HepG2 (cell line): ENCODE measurements around the gene RB1. TPM values are rescaled to one million over a fixed set of nuclear protein-coding genes. Genes with fewer than 3 reads are reported as not detected.
A peak's percentile ranks its signal among the peaks of the same experiment; 100 is the strongest.

Experiments
- ATAC-seq: fragments of 200-7000 bp; cut with Tn5 transposase; 3 replicates; pipeline ENCODE4 v1.9.1; 2020; ENCODE audit warnings: mild to moderate bottlenecking, moderate library complexity
- BruUV-seq: library from RNA; stranded (reverse); fragments of 400-500 nt; replicated peaks from 2 replicates; lab custom pipeline; 2021; lab: Mats Ljungman, UMichigan
- CTCF ChIA-PET: fragments of 300-600 bp; formaldehyde crosslinking; extraction: SDS; loops from one replicate; lab custom pipeline; 2021; ENCODE audit warnings: low total read pairs, inconsistent platforms, low intra/inter-chr PET ratio; lab: Yijun Ruan, JAX
- POLR2A ChIA-PET: fragments of 350-600 bp; sonication (Branson Sonifier 250); formaldehyde crosslinking; loops from one replicate; lab custom pipeline; 2020; ENCODE audit warnings: antibody characterized with exemption, inconsistent platforms; lab: Yijun Ruan, JAX
- DNase-seq: peaks from one replicate; pipeline ENCODE4 v3.0.0-alpha.2; 2015; ENCODE audit warnings: low spot score
- FAIRE-seq: peaks from 3 replicates; lab custom pipeline; 2011; peaks lifted over from hg19 to GRCh38; lab: Jason Lieb, UNC
- H2AFZ ChIP-seq: one replicate; pipeline ENCODE4 v1.6.1; 2011; ENCODE audit warnings: low read length, inconsistent platforms
- H3K27ac ChIP-seq: fragments of 300-600 bp; 3 replicates; pipeline ENCODE4 v1.8.0; 2011; ENCODE audit warnings: mixed run types, mild to moderate bottlenecking, mixed read lengths, low read length, inconsistent platforms; ENCODE audit not compliant: insufficient read depth; ENCODE audit errors: extremely low read length
- H3K27me3 ChIP-seq, 2 experiments: fragments of 200-600 bp in 1 of 2; 2 replicates in 1 of 2; 3 replicates in 1 of 2; pipeline versions ENCODE4 v1.6.0 to v1.8.0; 2011; ENCODE audit warnings: low read length in 2 of 2, mild to moderate bottlenecking in 2 of 2, moderate library complexity in 2 of 2, inconsistent platforms in 1 of 2; ENCODE audit not compliant: insufficient read depth in 2 of 2, control insufficient read depth in 1 of 2
- H3K36me3 ChIP-seq, 2 experiments: fragments of 200-600 bp in 1 of 2; replicated peaks in 1 of 2; 2 replicates in 1 of 2; 3 replicates in 1 of 2; pipeline versions ENCODE4 v1.5.1 to v1.8.0; 2011; ENCODE audit warnings: low read length in 2 of 2, inconsistent platforms in 1 of 2; ENCODE audit not compliant: insufficient read depth in 2 of 2, control insufficient read depth in 1 of 2
- H3K4me1 ChIP-seq: 2 replicates; pipeline ENCODE4 v1.5.1; 2012; ENCODE audit warnings: low read length, inconsistent platforms; ENCODE audit not compliant: insufficient read depth
- H3K4me2 ChIP-seq: 2 replicates; pipeline ENCODE4 v1.6.0; 2011; ENCODE audit warnings: low read depth, low read length, inconsistent platforms
- H3K4me3 ChIP-seq, 3 experiments: fragments of 200-600 bp in 1 of 3; sonication (generic), shearing (Covaris generic) in 1 of 3; replicated peaks in 1 of 3; 2 replicates each; pipeline ENCODE4 v1.5.1; 2011 to 2016; ENCODE audit warnings: low read length in 3 of 3, inconsistent platforms in 2 of 3, low read depth in 2 of 3, mild to moderate bottlenecking in 2 of 3, control low read depth in 1 of 3, mixed read lengths in 1 of 3; ENCODE audit not compliant: insufficient read depth in 1 of 3
- H3K79me2 ChIP-seq: one replicate; pipeline ENCODE4 v1.6.1; 2011; ENCODE audit warnings: low read length, inconsistent platforms; ENCODE audit not compliant: insufficient read depth
- H3K9ac ChIP-seq: 2 replicates; pipeline ENCODE4 v1.6.0; 2011; ENCODE audit warnings: mild to moderate bottlenecking, low read depth, low read length, inconsistent platforms; ENCODE audit not compliant: insufficient read depth
- H3K9me3 ChIP-seq: 2 replicates; pipeline ENCODE4 v1.5.1; 2012; ENCODE audit warnings: mild to moderate bottlenecking, low read length
- H4K20me1 ChIP-seq: 2 replicates; pipeline ENCODE4 v1.6.0; 2011; ENCODE audit warnings: inconsistent platforms, mild to moderate bottlenecking, low read length, moderate library complexity; ENCODE audit not compliant: insufficient read depth
- AHDC1 ChIP-seq: sonication (generic); formaldehyde crosslinking; IDR thresholded peaks from 2 replicates; pipeline ENCODE4 v1.5.1; 2020; ENCODE audit warnings: mild to moderate bottlenecking, missing genetic modification reagents, borderline replicate concordance
- CEBPB ChIP-seq: IDR thresholded peaks from 2 replicates; pipeline ENCODE4 v1.6.1; 2011; ENCODE audit warnings: low read depth, low read length, improper control_type of control experiment, borderline replicate concordance
- FOSL2 ChIP-seq: sonication (generic); formaldehyde crosslinking; IDR thresholded peaks from 2 replicates; pipeline ENCODE4 v1.4.0; 2020; ENCODE audit warnings: missing genetic modification reagents
- GRHL1 ChIP-seq: sonication (generic); formaldehyde crosslinking; conservative IDR thresholded peaks from 2 replicates; pipeline ENCODE4 v1.8.0; 2022; ENCODE audit warnings: missing genetic modification reagents
- KLF9 ChIP-seq: IDR thresholded peaks from 2 replicates; pipeline ENCODE4 v1.6.1; 2016; ENCODE audit warnings: low read depth
- SNAPC2 ChIP-seq: sonication (generic); formaldehyde crosslinking; IDR thresholded peaks from 2 replicates; pipeline ENCODE4 v1.8.1; 2022; ENCODE audit warnings: mild to moderate bottlenecking, missing genetic modification reagents
- TERF1 ChIP-seq: sonication (generic); formaldehyde crosslinking; IDR thresholded peaks from 2 replicates; pipeline ENCODE4 v1.8.0; 2022; ENCODE audit warnings: mild to moderate bottlenecking, missing genetic modification reagents, moderate library complexity
- ZFYVE20 ChIP-seq: sonication (generic); formaldehyde crosslinking; IDR thresholded peaks from 2 replicates; pipeline ENCODE4 v1.8.0; 2023; ENCODE audit warnings: low read depth, mild to moderate bottlenecking, moderate library complexity, missing genetic modification reagents, borderline replicate concordance
- ZNF263 ChIP-seq: sonication (generic); formaldehyde crosslinking; IDR thresholded peaks from 2 replicates; pipeline ENCODE4 v1.4.0; 2020; ENCODE audit warnings: missing genetic modification reagents
- ZNF687 ChIP-seq: sonication (generic); formaldehyde crosslinking; IDR thresholded peaks from 2 replicates; pipeline ENCODE4 v1.5.1; 2020; ENCODE audit warnings: mild to moderate bottlenecking, missing genetic modification reagents, moderate library complexity
- ZSCAN31 ChIP-seq: sonication (generic); formaldehyde crosslinking; IDR thresholded peaks from 2 replicates; pipeline ENCODE4 v1.5.0; 2020; ENCODE audit warnings: low read depth, mild to moderate bottlenecking, missing genetic modification reagents
- WGBS: methylation state at CpG from one replicate; pipeline ENCODE4 v1.1.6; 2017; ENCODE audit warnings: low lambda C conversion rate; 5-methylcytosine and 5-hydroxymethylcytosine counted together
- in situ Hi-C: cut with HindIII; loops from 2 replicates; pipeline ENCODE4 v1.10.0; 2017; ENCODE audit warnings: low pct_unique_long_range_greater_than_20kb; ENCODE audit not compliant: extremely low pct_ligation_motif_present
- intact Hi-C: fragments of 100-400 bp; cut with micrococcal nuclease; formaldehyde crosslinking; loops from one replicate; pipeline ENCODE4 v1.10.0; 2022; ENCODE audit not compliant: unreplicated experiment
- polyA plus RNA-seq, 8 experiments: library from polyadenylated mRNA; depleted of rRNA in 3 of 8; stranded (reverse) in 7 of 8; unstranded in 1 of 8; fragments of >200 nt; fragmentation: Illumina TruSeq in 4 of 8; extraction: Trizol in 4 of 8; gene quantifications; 2 replicates each; pipeline versions ENCODE4 v1.2.1 to v1.2.3, GENCODE V29; 2011 to 2016; ENCODE audit warnings: low read depth in 4 of 8, missing spikeins in 1 of 8, mixed read lengths in 1 of 8; ENCODE audit not compliant: insufficient read depth in 1 of 8
- total RNA-seq, 5 experiments: library from RNA; depleted of rRNA; stranded (reverse); fragments of >200 nt; fragmentation: Illumina TruSeq; extraction: Trizol; gene quantifications; 2 replicates each; pipeline ENCODE4 v1.2.3, GENCODE V29; 2016; ENCODE audit warnings: low read depth in 1 of 5

RB1 gene
- total and polyA plus RNA-seq, 2 of the 13 experiments (the other 11 are each of a cell fraction or from before 2014, with no cell fraction given): 15.6 to 23.7 TPM

GRCh38 chr13:48410199-48410598 lies 106.6 kb downstream of the RB1 start:
- ATAC-seq (peak; percentile 31; the same call in 2 of the 3 replicates), FAIRE-seq (no peak), DNase-seq (no peak)
- H3K4me1 ChIP-seq: peaks cover 27% of the 10 kb centered on the region
- in situ Hi-C loops (no loop called here), intact Hi-C loops (loop anchor here (5.0 kb wide), 1 partner anchor 108 kb away; the partner anchor contains the start of gene RB1)
- peak overlapping the region; percentile 32 for H3K27ac ChIP-seq
- POLR2A ChIA-PET: no interaction called here
- peaks cover 65% of the 10 kb centered on the region for H3K79me2 ChIP-seq
- H3K27me3 ChIP-seq: no peaks in the 10 kb centered on the region; a peak in 1 of 5 replicates
- H3K9me3 ChIP-seq: no peaks in the 10 kb centered on the region
- CTCF ChIA-PET: no interaction called here
- H3K4me3 ChIP-seq: peak overlapping the region; percentile 72 to 88 (median 87)
- H3K9ac ChIP-seq: peak overlapping the region; percentile 89
- H2AFZ ChIP-seq: no peak overlapping the region
- peaks cover 14% of the 10 kb centered on the region for H4K20me1 ChIP-seq
- H3K36me3 ChIP-seq: no peaks in the 10 kb centered on the region
- 20% methylated on average over 5 of the region's 5 CpGs for WGBS
- peak overlapping the region; percentile 77 for H3K4me2 ChIP-seq
- BruUV-seq: no TSS peak
- no peak for TF ChIP-seq TERF1 (CRISPR knock-in tag)
- peak; percentile 6; the same call in 1 of the 2 replicates for TF ChIP-seq CEBPB
- TF ChIP-seq ZSCAN31: no peak
- TF ChIP-seq ZNF263: no peak
- no peak for TF ChIP-seq GRHL1
- no peak for TF ChIP-seq SNAPC2 (CRISPR knock-in tag)
- TF ChIP-seq ZNF687: no peak
- TF ChIP-seq KLF9 (CRISPR knock-in tag): no peak
- TF ChIP-seq FOSL2: no peak
- TF ChIP-seq AHDC1 (CRISPR knock-in tag): no peak
- no peak for TF ChIP-seq ZFYVE20 (CRISPR knock-in tag)
